Thyroid gland (tissue), 4 donors: ENCODE measurements around the gene TAB2.

Experiments used
- CTCF ChIP-seq, 6 experiments: fragments of 200-600 bp in 3 of 6; fragments of 450-650 bp in 3 of 6; sonication (generic) in 3 of 6; IDR thresholded peaks; one replicate each; pipeline ENCODE4 v1.5.1; 2016 to 2019; ENCODE audit warnings: antibody characterized with exemption in 6 of 6, mild to moderate bottlenecking in 2 of 6, inconsistent platforms in 1 of 6, moderate library complexity in 1 of 6
- POLR2A ChIP-seq, 2 donors: fragments of 450-650 bp; IDR thresholded peaks; one replicate each; pipeline ENCODE4 v1.6.1; 2017; ENCODE audit warnings: antibody characterized with exemption in 2 of 2, mild to moderate bottlenecking in 2 of 2, moderate library complexity in 1 of 2

GRCh38 chr6:149340200-149340599 lies 22.7 kb downstream of the TAB2 start:
- TF ChIP-seq CTCF (IDR thresholded peaks at IDR 0.05) (no peak), POLR2A (IDR thresholded peaks at IDR 0.05) (no peak)
